NOMO-1 treated with dmso at 0.1 percent for 144 hours (cell line): Measurements from ENCODE around the gene SPCS1.
A peak's percentile ranks its signal among the peaks of the same experiment; 100 is the strongest.
"Not testable (repeated sequence)": the region's sequence is repeated elsewhere in the genome, so short reads cannot be mapped to it uniquely, and the experiment has no call there.

Experiments
- DNase-seq: peaks from one replicate; lab custom pipeline; 2025; ENCODE audit not compliant: unreplicated experiment; lab: John Stamatoyannopoulos, UW

The SPCS1 gene

DNA sequence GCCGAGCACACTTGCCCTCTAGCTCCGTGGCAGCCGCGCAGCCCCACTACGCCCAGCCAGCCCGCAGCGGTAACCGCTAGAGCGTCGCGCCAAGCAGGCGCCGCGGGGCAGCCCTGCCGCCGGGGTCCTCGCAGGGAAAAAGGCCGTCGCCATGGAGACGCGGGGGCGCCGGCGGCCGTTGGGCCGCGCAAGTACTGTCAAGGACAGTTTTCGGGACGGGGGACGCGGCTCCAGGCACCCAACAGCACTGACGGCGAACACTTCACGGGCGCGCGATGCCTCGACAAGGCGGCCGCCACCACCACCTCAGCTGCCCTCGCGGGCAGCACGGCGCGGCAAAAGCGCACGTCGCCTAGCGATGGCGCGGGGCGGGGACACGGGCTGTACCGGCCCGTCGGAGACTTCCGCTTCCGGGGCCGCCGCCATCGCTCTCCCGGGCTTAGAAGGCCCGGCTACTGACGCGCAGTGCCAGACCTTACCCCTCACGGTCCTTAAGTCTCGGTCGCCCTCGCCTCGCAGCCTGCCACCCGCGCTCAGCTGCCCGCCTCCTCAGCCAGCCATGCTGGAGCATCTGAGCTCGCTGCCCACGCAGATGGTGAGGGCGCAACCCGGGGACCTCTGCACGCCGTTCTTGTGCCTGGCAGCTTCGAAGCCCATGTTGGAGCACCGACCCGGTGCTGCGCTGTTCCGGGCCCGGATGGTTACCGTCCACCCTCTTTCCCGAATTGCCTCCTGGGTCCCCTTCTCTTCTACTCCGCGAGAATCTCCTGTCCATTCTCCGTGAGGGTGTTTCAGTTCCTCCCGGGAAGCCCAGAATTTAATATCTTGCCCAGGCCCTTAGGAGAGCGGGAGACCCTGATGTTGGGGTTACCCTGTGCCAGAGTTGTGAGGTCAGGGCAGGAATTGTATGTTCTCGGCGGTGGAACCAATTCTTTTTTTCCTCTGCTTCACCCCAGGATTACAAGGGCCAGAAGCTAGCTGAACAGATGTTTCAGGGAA lies at the start of gene SPCS1, which contains the start of gene GLT8D1:
SPCS1 (plus strand) TSS at position 419 of the 999 bp plus-strand sequence; CDS start at position 560, 141 bp downstream.
GLT8D1 (minus strand) TSS at position 104 of the 999 bp plus-strand sequence. CDS start 5,331 bp downstream, outside the sequence.
- peak; percentile 81 for DNase-seq

DNA sequence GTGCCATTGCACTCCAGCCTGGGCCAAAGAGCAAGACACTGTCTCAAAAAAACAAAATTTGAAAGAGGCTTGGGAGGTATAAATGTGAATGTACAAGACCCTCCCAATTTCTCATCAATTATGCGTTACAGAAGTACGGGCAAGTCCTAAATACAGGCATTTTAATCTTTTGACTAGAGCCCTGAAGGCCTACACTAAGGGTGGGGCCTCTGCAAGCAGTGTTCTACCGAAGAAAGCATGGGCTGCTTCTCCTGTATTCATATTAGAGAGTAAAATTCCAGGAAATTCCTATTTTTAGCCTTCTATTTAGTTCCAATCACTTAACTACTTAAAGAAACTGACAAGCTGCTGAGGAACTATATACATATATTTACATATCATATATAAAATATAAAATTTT lies 45.9 kb upstream of the SPCS1 start:
- DNase-seq = no peak

DNA sequence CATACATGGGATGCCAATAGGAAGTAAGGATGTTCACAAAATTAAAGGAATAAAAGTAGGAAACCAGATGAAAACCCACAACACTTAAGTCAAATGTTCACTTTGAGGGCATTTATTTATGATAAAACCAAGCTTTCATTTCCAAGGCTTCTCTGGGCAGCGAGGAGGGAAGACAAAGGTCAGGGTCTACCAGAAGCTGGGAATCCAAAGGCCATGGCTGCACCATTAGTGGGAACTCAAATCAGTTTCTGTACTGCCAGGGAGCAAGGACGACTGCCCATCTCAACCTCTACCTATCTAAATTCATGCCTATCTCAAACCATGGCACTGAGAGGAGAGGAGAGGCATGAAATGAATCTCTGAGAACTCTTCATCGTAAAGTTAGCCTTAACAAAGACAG lies 42.8 kb upstream of the SPCS1 start:
- DNase-seq = no peak

DNA sequence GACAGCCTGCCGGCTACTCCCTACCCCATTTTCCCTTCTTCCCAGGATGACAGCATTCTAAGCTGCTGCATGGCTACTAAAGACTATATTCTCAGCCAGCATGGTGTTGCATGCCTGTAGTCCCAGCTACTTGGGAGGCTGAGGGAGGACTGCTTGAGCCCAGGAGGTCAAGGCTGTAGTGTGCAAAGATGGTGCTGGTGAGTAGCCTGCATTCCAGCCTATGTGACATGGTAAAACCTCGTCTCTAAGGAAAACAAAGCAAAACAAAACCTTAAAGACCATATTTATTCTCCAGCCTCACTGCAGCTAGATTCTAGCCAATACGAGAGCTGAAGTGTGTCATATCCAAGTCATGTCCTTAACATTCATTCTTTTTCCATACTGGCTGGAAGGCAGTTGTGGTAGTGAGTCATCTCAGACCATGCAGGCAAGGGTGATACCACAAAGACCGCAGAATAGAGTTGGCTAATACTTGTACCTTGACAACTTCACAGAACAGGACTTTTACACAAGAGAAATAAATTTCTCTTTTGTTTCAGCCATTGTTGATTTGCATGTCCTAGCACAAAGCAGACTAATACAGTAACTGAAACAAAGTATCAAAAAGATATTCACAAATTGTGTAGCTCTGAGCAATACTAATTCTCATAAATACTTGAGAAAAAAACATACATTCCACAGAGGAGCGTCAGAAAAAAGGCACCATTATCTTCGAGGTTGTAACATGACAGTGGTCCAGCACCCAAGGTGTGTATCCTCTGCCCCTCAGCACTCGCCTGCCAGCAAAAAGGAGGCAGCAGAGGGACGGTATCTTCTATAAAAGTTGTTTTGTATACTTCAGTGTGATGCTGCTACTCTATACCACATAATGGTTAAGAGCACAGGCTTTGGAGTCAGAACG lies 35.0 kb upstream of the SPCS1 start:
- DNase-seq = peak; percentile 70

- no peak for DNase-seq
Observed at GRCh38 chr3:52671676-52672075, 34.2 kb upstream of the SPCS1 start.

DNA sequence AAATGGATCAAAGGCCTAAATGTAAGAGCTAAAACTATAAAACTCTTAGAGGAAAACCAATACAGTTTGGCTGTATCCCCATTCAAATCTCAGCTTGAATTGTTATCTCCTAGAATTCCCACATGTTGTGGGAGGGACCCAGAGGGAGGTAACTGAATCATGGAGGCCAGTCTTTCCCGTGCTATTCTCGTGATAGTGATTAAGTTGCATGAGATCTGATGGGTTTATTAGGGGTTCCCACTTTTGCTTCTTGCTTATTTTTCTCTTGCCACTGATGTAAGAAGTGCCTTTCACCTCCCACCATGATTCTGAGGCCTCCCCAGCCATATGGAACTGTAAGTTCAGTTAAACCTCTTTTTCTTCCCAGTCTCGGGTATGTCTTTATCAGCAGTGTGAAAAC lies 29.7 kb upstream of the SPCS1 start:
- DNase-seq = not testable (repeated sequence)

DNA sequence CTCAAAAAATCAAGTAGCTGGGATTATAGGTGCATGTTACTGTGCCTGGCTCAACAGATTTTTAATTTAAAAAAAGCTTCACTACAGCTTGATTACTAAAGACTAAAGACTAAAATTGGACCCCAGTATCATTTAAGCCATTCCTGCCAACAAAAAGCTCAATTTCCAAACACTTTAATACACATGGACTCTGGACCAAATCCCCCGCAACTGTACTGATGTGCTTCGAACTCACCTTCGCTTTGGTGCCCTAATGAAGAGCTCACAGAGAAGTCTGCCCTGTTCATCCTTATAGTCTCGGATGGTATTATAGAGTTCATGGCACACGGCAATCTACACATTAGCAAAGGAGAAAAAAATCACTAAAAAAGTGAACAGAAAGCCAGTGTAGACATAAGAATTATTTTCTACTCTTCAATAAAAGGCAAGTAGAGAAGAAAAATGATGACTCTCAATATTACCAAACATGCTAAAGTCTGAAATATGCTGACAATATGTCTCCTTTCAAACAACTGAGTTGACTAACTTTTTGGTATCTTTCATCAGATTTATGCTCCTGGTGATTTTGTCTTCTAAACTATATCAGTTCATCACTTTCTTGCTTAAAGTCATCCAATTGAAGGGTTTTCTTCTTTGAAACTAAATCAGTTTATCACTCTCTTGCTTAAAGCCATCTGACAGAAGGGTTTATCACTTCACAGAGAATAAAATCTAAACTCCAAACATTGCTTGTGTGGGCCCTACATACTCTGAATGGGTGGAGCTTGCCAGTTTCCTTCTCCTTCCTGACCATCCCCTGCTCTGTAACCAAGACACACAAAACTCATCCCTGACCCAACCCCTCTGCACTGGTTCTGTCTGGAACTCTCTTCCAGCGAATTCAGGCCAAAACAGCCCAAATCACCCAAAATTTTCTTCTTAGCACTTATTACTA lies 27.4 kb upstream of the SPCS1 start:
- DNase-seq = no peak

GRCh38 chr3:52679199-52679538 lies 26.7 kb upstream of the SPCS1 start:
- no peak for DNase-seq

GRCh38 chr3:52679811-52680210 lies 26.1 kb upstream of the SPCS1 start:
- no peak for DNase-seq

DNA sequence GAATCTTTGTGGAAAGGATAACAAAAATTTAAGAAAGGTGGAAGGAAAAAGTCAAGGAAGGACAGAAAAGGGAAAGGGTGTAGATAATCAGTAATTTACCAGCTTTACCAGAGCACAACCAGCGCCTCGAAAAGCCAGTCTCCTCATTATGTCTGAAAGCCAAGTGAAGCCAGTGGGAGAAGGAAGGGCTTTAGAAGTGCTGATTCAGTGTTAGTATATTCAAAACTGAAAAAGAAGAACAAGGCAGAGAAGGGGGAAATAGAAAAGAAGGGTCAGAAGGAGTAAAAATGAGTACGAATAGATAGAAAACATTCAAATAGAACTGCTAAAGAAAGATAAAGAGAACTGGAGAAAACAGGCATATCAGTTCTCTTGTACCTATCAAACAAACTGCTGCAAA lies 24.3 kb upstream of the SPCS1 start:
- DNase-seq = no peak

DNA sequence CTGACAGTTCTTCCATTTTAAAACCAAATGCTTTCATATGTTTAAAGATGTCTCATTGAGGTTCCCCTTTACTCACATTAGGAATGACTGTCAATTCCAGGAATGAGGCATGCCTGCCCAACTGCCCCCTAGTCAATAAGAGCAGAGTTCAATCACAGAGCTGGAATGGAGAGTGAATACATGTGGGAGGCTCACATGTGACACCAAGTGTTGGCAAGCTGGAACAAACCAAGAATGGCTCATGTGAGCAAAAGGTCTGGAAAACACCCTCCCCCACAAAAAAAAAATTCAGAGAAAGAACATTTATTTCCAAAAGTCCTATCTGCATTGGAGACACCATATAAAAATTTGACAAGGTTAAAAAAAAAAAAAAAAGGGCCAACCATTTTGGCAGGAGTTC lies 23.9 kb upstream of the SPCS1 start:
- no peak for DNase-seq

GRCh38 chr3:52683611-52684010 lies 22.3 kb upstream of the SPCS1 start:
- DNase-seq = no peak

DNA sequence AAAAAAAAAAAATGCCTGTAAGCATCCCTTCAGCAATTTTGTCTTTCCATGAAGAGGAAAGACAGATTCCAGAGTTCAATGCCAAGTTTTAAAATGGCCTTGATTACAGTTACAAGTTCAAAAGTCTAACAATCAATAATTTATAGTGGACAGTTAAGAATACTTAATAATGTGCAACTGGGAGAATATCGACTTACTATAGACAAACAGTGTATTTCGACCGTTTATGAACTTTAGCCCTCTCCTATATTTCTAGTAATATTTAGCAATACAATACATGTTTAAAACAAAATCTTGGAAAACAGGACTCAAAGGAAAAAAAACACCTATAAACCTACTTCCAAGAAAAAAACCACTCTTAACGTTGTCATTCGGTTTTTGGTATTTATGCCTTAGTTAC lies 21.7 kb upstream of the SPCS1 start:
- no peak for DNase-seq

GRCh38 chr3:52685285-52685708 lies 20.6 kb upstream of the SPCS1 start:
- DNase-seq = peak; percentile 69

GRCh38 chr3:52685709-52686691 lies 19.9 kb upstream of the SPCS1 start, which contains the start of the genes GNL3 and PBRM1:
Gene GNL3 (plus strand): TSS chr3:52686032. CDS start chr3:52686093, 61 bp downstream.
Gene PBRM1 (minus strand): TSS chr3:52685913.
- peak; percentile 90 for DNase-seq

GRCh38 chr3:52688266-52688665 lies 17.6 kb upstream of the SPCS1 start:
- no peak for DNase-seq

- no peak for DNase-seq
Observed at GRCh38 chr3:52689151-52689550, 16.8 kb upstream of the SPCS1 start.

DNA sequence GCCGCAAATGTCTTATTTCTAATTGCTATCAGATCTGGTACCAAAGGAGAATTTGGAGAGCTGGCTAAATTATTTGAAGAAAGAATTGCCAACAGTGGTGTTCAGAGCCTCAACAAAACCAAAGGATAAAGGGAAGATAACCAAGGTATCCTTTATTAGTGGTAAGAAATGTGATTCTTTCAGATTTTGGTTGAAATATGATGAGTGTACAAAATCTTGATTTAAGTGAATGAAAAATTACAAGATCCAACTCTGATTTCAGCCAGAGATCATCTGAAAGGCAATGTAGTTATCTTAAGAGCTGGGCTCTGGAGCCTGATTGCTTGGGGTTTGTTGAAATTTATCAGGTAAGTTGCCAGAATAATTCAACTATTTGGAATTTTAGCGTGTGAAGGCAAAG lies 15.3 kb upstream of the SPCS1 start:
- no peak for DNase-seq

DNA sequence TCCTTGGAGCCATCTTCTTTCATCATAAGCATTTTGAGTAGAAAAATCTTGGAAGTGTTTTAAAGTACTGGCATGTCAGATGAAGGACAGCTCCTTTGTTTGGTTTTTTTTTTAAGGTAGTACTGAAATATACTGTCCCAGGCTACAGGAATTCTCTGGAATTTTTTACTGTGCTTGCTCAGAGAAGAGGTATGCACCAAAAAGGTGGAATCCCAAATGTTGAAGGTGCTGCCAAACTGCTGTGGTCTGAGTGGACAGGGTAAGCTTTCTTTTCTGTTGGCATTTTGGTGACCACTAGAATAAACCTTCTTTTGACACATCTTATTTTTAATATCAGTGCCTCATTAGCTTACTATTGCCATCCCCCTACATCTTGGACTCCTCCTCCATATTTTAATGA lies 12.8 kb upstream of the SPCS1 start:
- no peak for DNase-seq
